Omental fat pad (tissue), 4 donors: Measurements from ENCODE around the gene IL1RAPL1. TPM values are rescaled to one million over a fixed set of nuclear protein-coding genes. Genes with fewer than 3 reads are reported as not detected.

Experiments
- ATAC-seq: fragments of 150-250 bp; one replicate; pipeline ENCODE4 v1.9.1; 2016; ENCODE audit warnings: mild to moderate bottlenecking, moderate library complexity; ENCODE audit not compliant: low FRiP score
- DNase-seq: peaks from one replicate; pipeline ENCODE4 v3.0.0-alpha.2; 2019; ENCODE audit warnings: low spot score
- total RNA-seq, 4 donors: library from RNA; depleted of rRNA; stranded (reverse); fragments of >200 nt; gene quantifications; one replicate each; pipeline ENCODE4 v1.1.0, GENCODE V29; 2016
- TF ChIP-seq, protein P1 (sequence below), 3 donors: fragments of 450-650 bp; IDR thresholded peaks; one replicate each; pipeline ENCODE4 v1.5.1; 2016 to 2017; ENCODE audit warnings: antibody characterized with exemption in 3 of 3, mild to moderate bottlenecking in 3 of 3, moderate library complexity in 2 of 3

Gene IL1RAPL1
- total RNA-seq, 4 donors from 2014 or later: 0.13 to 0.93 (median 0.42) TPM

DNA sequence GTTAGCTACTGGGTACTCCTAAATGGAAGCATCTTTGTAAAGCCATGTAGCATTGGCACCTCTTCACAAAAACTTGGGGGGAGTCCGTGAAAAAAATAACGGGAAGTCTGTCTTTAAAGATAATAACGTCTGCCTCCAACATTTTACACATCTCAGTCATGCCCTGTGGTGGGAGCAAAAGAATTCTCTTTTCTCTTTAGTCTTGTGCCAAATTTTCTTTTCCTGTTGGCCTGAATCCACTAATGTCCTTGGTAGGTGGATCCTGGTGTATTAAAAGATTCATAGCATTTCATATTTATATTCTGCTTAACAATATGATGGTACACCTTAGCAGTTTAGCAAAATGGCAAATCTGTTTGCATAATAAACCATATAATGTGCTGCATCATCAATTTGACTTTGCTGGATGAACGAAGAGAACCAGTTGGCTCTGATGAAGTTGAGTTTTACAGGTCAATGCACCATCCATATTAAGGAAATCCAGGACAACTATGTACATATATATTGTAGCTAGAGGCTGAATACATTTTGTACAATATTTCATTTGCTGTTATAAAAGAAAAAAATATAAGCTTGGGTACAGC is 881.8 kb downstream of the IL1RAPL1 start:
- TF ChIP-seq, protein P1, sequence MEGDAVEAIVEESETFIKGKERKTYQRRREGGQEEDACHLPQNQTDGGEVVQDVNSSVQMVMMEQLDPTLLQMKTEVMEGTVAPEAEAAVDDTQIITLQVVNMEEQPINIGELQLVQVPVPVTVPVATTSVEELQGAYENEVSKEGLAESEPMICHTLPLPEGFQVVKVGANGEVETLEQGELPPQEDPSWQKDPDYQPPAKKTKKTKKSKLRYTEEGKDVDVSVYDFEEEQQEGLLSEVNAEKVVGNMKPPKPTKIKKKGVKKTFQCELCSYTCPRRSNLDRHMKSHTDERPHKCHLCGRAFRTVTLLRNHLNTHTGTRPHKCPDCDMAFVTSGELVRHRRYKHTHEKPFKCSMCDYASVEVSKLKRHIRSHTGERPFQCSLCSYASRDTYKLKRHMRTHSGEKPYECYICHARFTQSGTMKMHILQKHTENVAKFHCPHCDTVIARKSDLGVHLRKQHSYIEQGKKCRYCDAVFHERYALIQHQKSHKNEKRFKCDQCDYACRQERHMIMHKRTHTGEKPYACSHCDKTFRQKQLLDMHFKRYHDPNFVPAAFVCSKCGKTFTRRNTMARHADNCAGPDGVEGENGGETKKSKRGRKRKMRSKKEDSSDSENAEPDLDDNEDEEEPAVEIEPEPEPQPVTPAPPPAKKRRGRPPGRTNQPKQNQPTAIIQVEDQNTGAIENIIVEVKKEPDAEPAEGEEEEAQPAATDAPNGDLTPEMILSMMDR (IDR thresholded peaks at IDR 0.05): no peak
- DNase-seq (no peak), ATAC-seq (no peak)

DNA sequence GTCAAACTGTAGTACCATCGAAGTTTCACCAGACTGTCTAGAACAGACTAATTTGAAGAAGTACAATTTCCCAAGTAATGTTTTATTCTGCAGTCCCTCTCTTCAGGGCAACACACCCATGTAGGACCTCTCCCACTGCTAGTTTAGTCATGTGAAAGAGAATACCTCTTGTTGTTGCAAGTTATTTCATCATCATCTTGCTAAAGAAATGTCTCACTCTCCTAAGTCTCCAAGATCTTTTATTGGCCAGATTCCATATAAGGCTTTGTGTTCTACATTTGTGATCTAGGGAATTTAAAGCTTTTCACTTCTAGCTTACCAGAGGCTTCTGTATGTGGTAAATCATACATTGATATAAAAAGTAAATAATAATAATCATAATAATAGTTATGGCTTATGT is 882.8 kb downstream of the IL1RAPL1 start:
- no peak for DNase-seq
- ATAC-seq: no peak
- TF ChIP-seq, protein P1 (IDR thresholded peaks at IDR 0.05): no peak

DNA sequence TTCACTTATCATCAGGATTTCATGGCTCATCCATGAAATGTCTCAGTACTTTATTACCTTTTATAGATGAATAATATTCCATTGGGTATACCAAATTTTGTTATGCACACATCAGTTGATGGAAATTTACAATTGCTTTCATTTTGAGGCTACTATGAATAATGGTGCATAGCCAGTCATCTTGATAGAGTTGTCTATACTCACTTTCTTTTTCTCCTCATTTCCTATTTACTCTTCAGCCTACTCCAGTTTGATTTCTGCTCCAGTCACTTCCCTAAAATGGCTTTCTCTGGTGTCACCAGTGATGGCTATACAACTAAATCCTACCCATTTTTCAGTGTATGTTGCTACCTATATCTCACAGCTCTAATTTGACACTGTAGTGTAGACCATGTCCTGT is 884.6 kb downstream of the IL1RAPL1 start:
- DNase-seq (no peak), ATAC-seq (no peak)
- TF ChIP-seq, protein P1 (IDR thresholded peaks at IDR 0.05): no peak

DNA sequence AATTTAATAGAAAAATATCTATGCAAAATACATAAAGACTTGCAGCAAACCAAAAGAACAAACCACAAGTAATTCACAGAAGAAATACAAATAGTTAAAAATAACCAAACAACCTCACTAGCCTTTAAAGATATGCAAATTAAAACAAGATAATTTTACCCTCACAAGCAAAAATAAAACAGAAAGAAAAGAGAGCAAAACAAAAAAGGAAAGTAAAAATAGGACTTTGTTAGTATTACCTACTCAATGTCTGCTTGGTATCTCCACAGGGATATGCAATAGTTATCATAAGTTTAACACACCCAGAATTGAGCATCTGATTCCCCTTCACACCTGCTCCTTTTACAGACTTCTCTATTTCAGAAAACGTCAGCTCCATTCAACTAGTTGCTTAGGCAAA is 890.6 kb downstream of the IL1RAPL1 start:
- TF ChIP-seq, protein P1 (IDR thresholded peaks at IDR 0.05): no peak

DNA sequence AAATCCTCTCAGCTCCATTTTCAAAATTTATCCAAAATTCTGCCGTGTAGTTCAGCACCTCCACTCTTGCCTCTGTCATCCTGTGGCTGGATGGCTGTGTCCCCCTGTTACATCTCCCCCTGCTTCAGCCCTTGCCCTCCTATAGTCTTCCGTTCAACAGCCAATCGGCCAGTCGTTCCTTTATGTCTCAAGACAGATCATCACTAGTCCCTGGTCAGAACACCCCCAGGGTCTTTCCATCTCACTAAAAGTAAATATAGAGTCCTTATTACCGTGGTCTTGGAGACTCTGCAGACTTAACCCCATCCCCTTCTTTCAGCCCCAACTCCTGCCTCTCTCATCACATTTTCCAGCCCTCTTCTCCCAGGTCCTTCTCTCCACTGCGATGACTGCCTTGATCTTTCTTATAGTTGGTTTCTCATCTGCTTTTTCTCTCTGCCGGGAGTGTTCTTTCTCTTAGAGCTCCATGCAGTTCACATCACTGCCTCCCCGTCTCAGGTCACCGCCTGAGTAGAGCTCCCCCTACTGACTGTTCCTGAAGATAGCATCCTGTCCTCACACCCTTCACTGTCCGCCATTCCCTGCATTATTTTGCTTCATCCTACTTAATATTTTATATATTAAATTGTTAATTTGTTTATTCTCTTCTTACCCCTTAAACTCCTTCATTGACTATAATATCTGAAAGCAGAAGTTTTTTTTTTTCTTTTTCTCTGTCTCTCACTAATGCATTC is 891.3 kb downstream of the IL1RAPL1 start:
- ATAC-seq (no peak), DNase-seq (no peak)
- TF ChIP-seq, protein P1 (IDR thresholded peaks at IDR 0.05): no peak

More for the DNA sequence above, 890.6 kb downstream of the IL1RAPL1 start:
- no peak for DNase-seq
- ATAC-seq: no peak

DNA sequence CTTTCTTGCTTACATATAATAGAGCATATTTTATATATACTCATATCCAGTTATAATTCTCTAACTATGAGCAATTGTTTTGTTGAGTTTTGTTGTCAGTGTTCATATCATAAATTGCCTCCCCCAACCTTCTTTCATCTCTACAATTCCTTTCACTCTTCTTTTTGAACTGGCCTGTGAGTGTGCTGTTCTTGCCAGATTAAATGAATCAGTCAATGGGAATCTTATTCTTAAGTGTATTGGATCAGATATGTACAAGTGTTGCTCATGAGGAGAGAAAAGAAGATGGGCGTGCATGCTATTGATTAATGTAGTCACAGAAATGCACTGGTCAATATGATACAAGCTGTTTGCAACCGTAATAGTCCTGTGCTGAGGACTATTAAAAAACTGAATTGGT is 900.0 kb downstream of the IL1RAPL1 start:
- DNase-seq (no peak), ATAC-seq (no peak)
- TF ChIP-seq, protein P1 (IDR thresholded peaks at IDR 0.05): no peak

DNA sequence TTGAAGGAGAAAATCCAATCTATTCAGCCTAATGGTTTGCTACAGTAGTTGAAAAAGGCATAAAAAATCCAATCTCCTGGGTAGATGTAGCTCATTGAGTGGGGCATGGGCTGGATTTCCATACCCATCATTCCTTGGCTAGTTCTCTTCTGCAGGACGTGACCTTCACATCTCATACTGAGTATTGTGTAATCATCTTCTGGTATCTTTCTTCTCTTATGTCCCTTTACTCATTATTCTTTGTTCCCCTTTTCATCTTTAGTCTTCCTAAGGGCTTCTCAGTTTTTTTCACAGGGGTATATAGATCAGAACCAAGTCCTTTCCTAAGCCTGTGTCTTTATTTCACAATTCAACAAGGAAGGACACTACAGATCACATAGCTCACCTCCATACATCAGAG is 900.5 kb downstream of the IL1RAPL1 start:
- TF ChIP-seq, protein P1 (IDR thresholded peaks at IDR 0.05): no peak
- ATAC-seq: no peak
- no peak for DNase-seq
